HCT116 (cell line): Measurements from ENCODE around the gene PRELP. TPM values are rescaled to one million over a fixed set of nuclear protein-coding genes. Genes with fewer than 3 reads are reported as not detected.

ENCODE experiments used
- ATAC-seq: fragments of 200-7000 bp; cut with Tn5 transposase; 2 replicates; pipeline ENCODE4 v1.9.1; 2020; ENCODE audit warnings: mild to moderate bottlenecking, moderate library complexity
- BruUV-seq: library from RNA; stranded (reverse); fragments of 400-500 nt; replicated peaks from 2 replicates; lab custom pipeline; 2021; lab: Mats Ljungman, UMichigan
- CTCF ChIA-PET: fragments of 300-600 bp; sonication (Branson Sonifier 250); formaldehyde crosslinking; loops from one replicate; lab custom pipeline; 2021; ENCODE audit warnings: antibody characterized with exemption; lab: Charles Lee
- POLR2A ChIA-PET: fragments of 300-600, 350-600 bp; sonication (Branson Sonifier 250); formaldehyde crosslinking; loops from one replicate; lab custom pipeline; 2021; ENCODE audit warnings: antibody characterized with exemption; lab: Charles Lee
- RAD21 ChIA-PET, 2 experiments: fragments of 300-600 bp; sonication (Branson Sonifier 250); formaldehyde crosslinking; loops; one replicate each; lab custom pipeline; 2023; ENCODE audit warnings: low total read pairs in 2 of 2; ENCODE audit not compliant: uncharacterized antibody in 2 of 2, unreplicated experiment in 2 of 2, low non-redundant PET in 1 of 2; lab: Charles Lee
- DNase-seq: peaks from one replicate; pipeline ENCODE4 v3.0.0-alpha.2; 2010; ENCODE audit warnings: low read depth, low spot score
- H2AFZ ChIP-seq: fragments of 200-600 bp; shearing (Covaris generic), sonication (generic); 2 replicates; pipeline ENCODE4 v1.6.1; 2017; ENCODE audit warnings: low read depth, mixed run types, mixed read lengths, antibody characterized with exemption, low read length; ENCODE audit not compliant: poor library complexity, severe bottlenecking
- H3K27ac ChIP-seq: 2 replicates; pipeline ENCODE4 v1.5.1; 2012; ENCODE audit warnings: low read depth, low read length
- H3K27me3 ChIP-seq: fragments of 200-600 bp; sonication (generic); 2 replicates; pipeline ENCODE4 v1.6.1; 2016; ENCODE audit warnings: mixed run types, low read length, mixed read lengths; ENCODE audit not compliant: insufficient read depth
- H3K36me3 ChIP-seq, 2 experiments: fragments of 200-500 bp in 1 of 2; fragments of 200-600 bp in 1 of 2; sonication (Bioruptor generic) in 1 of 2; sonication (generic) in 1 of 2; 2 replicates each; pipeline versions ENCODE4 v1.5.1 to v1.6.1; 2014 to 2016; ENCODE audit warnings: low read length in 2 of 2, inconsistent platforms in 1 of 2, mixed read lengths in 1 of 2, mixed run types in 1 of 2; ENCODE audit not compliant: insufficient read depth in 2 of 2, control insufficient read depth in 1 of 2
- H3K4me1 ChIP-seq, 2 experiments: fragments of 200-600 bp in 1 of 2; sonication (generic) in 1 of 2; 2 replicates each; pipeline versions ENCODE4 v1.5.1 to v1.6.1; 2012 to 2017; ENCODE audit warnings: low read length in 2 of 2, inconsistent platforms in 1 of 2, mild to moderate bottlenecking in 1 of 2, mixed read lengths in 1 of 2, mixed run types in 1 of 2, moderate library complexity in 1 of 2; ENCODE audit not compliant: insufficient read depth in 2 of 2, control insufficient read depth in 1 of 2
- H3K4me2 ChIP-seq: fragments of 200-600 bp; sonication (generic); 2 replicates; pipeline ENCODE4 v1.6.1; 2017; ENCODE audit warnings: mixed run types, low read length, mixed read lengths
- H3K4me3 ChIP-seq, 2 experiments: fragments of 200-600 bp in 1 of 2; sonication (generic) in 1 of 2; replicated peaks in 1 of 2; 2 replicates each; pipeline ENCODE4 v1.5.1; 2011 to 2016; ENCODE audit warnings: low read length in 2 of 2, control low read depth in 1 of 2, low read depth in 1 of 2, mild to moderate bottlenecking in 1 of 2, mixed read lengths in 1 of 2, mixed run types in 1 of 2
- H3K79me2 ChIP-seq: fragments of 200-600 bp; sonication (generic); 2 replicates; pipeline ENCODE4 v1.6.1; 2017; ENCODE audit warnings: mild to moderate bottlenecking, mixed run types, low read length, moderate library complexity, mixed read lengths; ENCODE audit not compliant: insufficient read depth
- H3K9ac ChIP-seq: fragments of 200-600 bp; sonication (generic); 2 replicates; pipeline ENCODE4 v1.6.1; 2016; ENCODE audit warnings: low read length, mixed read lengths
- H3K9me2 ChIP-seq: fragments of 200-600 bp; sonication (generic), shearing (Covaris generic); 2 replicates; pipeline ENCODE4 v1.6.1; 2017; ENCODE audit warnings: mixed run types, mild to moderate bottlenecking, moderate library complexity; ENCODE audit not compliant: insufficient read depth
- H3K9me3 ChIP-seq, 2 experiments: fragments of 200-500 bp in 1 of 2; fragments of 200-600 bp in 1 of 2; sonication (Bioruptor generic) in 1 of 2; sonication (generic) in 1 of 2; 2 replicates each; pipeline ENCODE4 v1.6.1; 2014 to 2017; ENCODE audit warnings: low read length in 2 of 2, mixed read lengths in 2 of 2, inconsistent platforms in 1 of 2, low read depth in 1 of 2, mild to moderate bottlenecking in 1 of 2, mixed run types in 1 of 2, moderate library complexity in 1 of 2; ENCODE audit not compliant: control insufficient read depth in 1 of 2, insufficient read depth in 1 of 2
- H4K20me1 ChIP-seq: fragments of 200-600 bp; sonication (generic), shearing (Covaris generic); 2 replicates; pipeline ENCODE4 v1.6.1; 2017; ENCODE audit warnings: mixed run types, mild to moderate bottlenecking, moderate library complexity; ENCODE audit not compliant: insufficient read depth
- CTCF ChIP-seq, 3 experiments: fragments of 200-600 bp in 1 of 3; sonication (generic) in 1 of 3; IDR thresholded peaks in 2 of 3; conservative IDR thresholded peaks in 1 of 3; 2 replicates each; pipeline ENCODE4 v1.5.1; 2012 to 2017; ENCODE audit warnings: low read depth in 2 of 3, low read length in 2 of 3, antibody characterized with exemption in 1 of 3, borderline replicate concordance in 1 of 3, control low read depth in 1 of 3, mild to moderate bottlenecking in 1 of 3, mixed read lengths in 1 of 3, mixed run types in 1 of 3, moderate library complexity in 1 of 3; ENCODE audit not compliant: insufficient read depth in 1 of 3
- EGR1 ChIP-seq: IDR thresholded peaks from 2 replicates; pipeline ENCODE4 v1.6.1; 2012; ENCODE audit warnings: low read depth
- JUND ChIP-seq: IDR thresholded peaks from 2 replicates; pipeline ENCODE4 v1.6.1; 2012
- SIN3A ChIP-seq: IDR thresholded peaks from 2 replicates; pipeline ENCODE4 v1.6.1; 2012; ENCODE audit warnings: low read depth
- SRF ChIP-seq: IDR thresholded peaks from 2 replicates; pipeline ENCODE4 v1.6.1; 2012; ENCODE audit warnings: low read depth
- YY1 ChIP-seq: IDR thresholded peaks from 2 replicates; pipeline ENCODE4 v1.6.1; 2011; ENCODE audit warnings: low read length, low read depth, moderate library complexity, mild to moderate bottlenecking; ENCODE audit not compliant: insufficient replicate concordance; ENCODE audit errors: extremely low read depth
- ZFX ChIP-seq: fragments of 450-650 bp; IDR thresholded peaks from 2 replicates; pipeline ENCODE4 v1.6.1; 2017
- intact Hi-C: fragments of 100-400 bp; cut with micrococcal nuclease; formaldehyde crosslinking; loops from 2 replicates; pipeline ENCODE4 v1.10.0; 2022
- total RNA-seq: library from RNA; stranded (reverse); gene quantifications from one replicate; pipeline ENCODE4 v1.2.1, GENCODE V29; 2021; ENCODE audit not compliant: unreplicated experiment

PRELP gene
- total RNA-seq, 1 experiment from 2014 or later, result 0.10 TPM

DNA sequence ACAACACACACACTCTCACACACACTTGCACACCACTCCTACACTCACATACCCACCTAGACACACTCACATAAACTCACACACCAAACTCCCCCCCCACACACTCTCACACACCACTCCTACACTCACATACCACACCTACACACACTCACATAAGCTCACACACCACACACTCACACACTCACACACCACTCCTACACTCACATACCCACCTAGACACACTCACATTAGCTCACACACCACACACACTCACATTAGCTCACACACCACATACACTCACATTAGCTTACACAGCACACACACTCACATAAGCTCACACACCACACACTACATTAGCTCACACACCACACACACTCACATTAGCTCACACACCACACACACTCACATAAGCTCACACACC lies 51.4 kb downstream of the PRELP start (continued):
- TF ChIP-seq EGR1 (no peak), ZFX (no peak), JUND (no peak), SRF (no peak)

- no peaks in the 10 kb centered on the region for H3K27me3 ChIP-seq
- BruUV-seq, result no TSS peak
- DNase-seq (no peak), ATAC-seq (peak; percentile 52)
- H3K27ac ChIP-seq, result no peak overlapping the region
- no peak overlapping the region for H2AFZ ChIP-seq
- RAD21 ChIA-PET, result no interaction called here
- POLR2A ChIA-PET, result no interaction called here
- H3K4me3 ChIP-seq, result no peak overlapping the region
- no peaks in the 10 kb centered on the region for H4K20me1 ChIP-seq
- no peak overlapping the region for H3K4me2 ChIP-seq
- H3K36me3 ChIP-seq, result no peaks in the 10 kb centered on the region
- H3K9me3 ChIP-seq, result no peaks in the 10 kb centered on the region
- no peaks in the 10 kb centered on the region for H3K9me2 ChIP-seq
- H3K4me1 ChIP-seq, result no peaks in the 10 kb centered on the region; a peak in 1 of 4 replicates
- H3K79me2 ChIP-seq, result no peaks in the 10 kb centered on the region
- CTCF ChIA-PET, result interaction anchor here (0.6 kb wide), 1 partner anchor 200 kb away, joined by 3 read pairs; no protein-coding TSS in a partner anchor
- TF ChIP-seq SIN3A, result no peak
- peak in 2 of 3 experiments; percentile 36; a peak in 4 of 6 replicates for TF ChIP-seq CTCF (IDR thresholded peaks at IDR 0.05 in 2 of 3, conservative IDR thresholded peaks at IDR 0.05 in 1 of 3; ENCODE audit: borderline replicate concordance in 1 of 3, insufficient read depth in 1 of 3, low read depth in 2 of 3, low read length in 2 of 3)
- no peak for TF ChIP-seq YY1
- intact Hi-C loops, result no loop called here
- H3K9ac ChIP-seq, result no peak overlapping the region
These were observed 52.5 kb downstream of the PRELP start for GRCh38 chr1:203528063-203528462.
